B cell (primary cell): Measurements from ENCODE around the gene SLK. TPM values are rescaled to one million over a fixed set of nuclear protein-coding genes. Genes with fewer than 3 reads are reported as not detected.

Source experiments
- ATAC-seq: fragments of 200-7000 bp; cut with Tn5 transposase; one replicate; pipeline ENCODE4 v1.10.0; 2021; ENCODE audit warnings: low read depth, mild to moderate bottlenecking, moderate number of reproducible peaks, moderate library complexity
- CTCF ChIA-PET: fragments of 350-600 bp; sonication (Branson Sonifier 250); formaldehyde crosslinking; loops from one replicate; lab custom pipeline; 2021; ENCODE audit warnings: antibody characterized with exemption, inconsistent platforms; lab: Charles Lee
- POLR2A ChIA-PET: fragments of 350-600 bp; sonication (Branson Sonifier 250); formaldehyde crosslinking; loops from one replicate; lab custom pipeline; 2021; ENCODE audit warnings: antibody characterized with exemption; lab: Charles Lee
- DNase-seq: peaks from one replicate; pipeline ENCODE4 v3.0.0; 2013
- H2AFZ ChIP-seq: 2 replicates; pipeline ENCODE4 v1.6.1; 2012; ENCODE audit warnings: mild to moderate bottlenecking, low read depth, low read length; ENCODE audit not compliant: insufficient read depth, poor library complexity, severe bottlenecking
- H3K27ac ChIP-seq, 2 donors: 1 replicate in 1 of 2; 2 replicates in 1 of 2; pipeline ENCODE4 v1.5.1; 2012 to 2013; ENCODE audit warnings: low read length in 2 of 2, mild to moderate bottlenecking in 2 of 2, moderate library complexity in 1 of 2
- H3K27me3 ChIP-seq, 4 experiments: fragments of 200-600 bp in 1 of 4; sonication (generic) in 1 of 4; replicated peaks in 1 of 4; 1 replicate in 2 of 4; 2 replicates in 2 of 4; pipeline versions ENCODE4 v1.6.1 to v1.7.0; 2013 to 2016; ENCODE audit warnings: low read length in 3 of 4, mild to moderate bottlenecking in 2 of 4, mixed read lengths in 1 of 4, moderate library complexity in 1 of 4; ENCODE audit not compliant: insufficient read depth in 4 of 4, control insufficient read depth in 3 of 4; ENCODE audit errors: control extremely low read depth in 1 of 4
- H3K36me3 ChIP-seq, 2 experiments: replicated peaks in 1 of 2; 1 replicate in 1 of 2; 2 replicates in 1 of 2; pipeline versions ENCODE4 v1.6.1 to v1.7.1; 2013; ENCODE audit warnings: low read length in 1 of 2; ENCODE audit not compliant: insufficient read depth in 2 of 2, control insufficient read depth in 1 of 2; ENCODE audit errors: control extremely low read depth in 1 of 2, extremely low read depth in 1 of 2
- H3K4me1 ChIP-seq, 2 donors: fragments of 200-600 bp in 1 of 2; sonication (generic) in 1 of 2; 1 replicate in 1 of 2; 2 replicates in 1 of 2; pipeline versions ENCODE4 v1.5.1 to v1.6.1; 2013 to 2017; ENCODE audit warnings: low read length in 2 of 2; ENCODE audit not compliant: control insufficient read depth in 2 of 2, insufficient read depth in 2 of 2
- H3K4me2 ChIP-seq: replicated peaks from 2 replicates; pipeline ENCODE3; 2012; ENCODE audit warnings: mild to moderate bottlenecking, low read depth, low read length; ENCODE audit not compliant: poor library complexity, severe bottlenecking
- H3K4me3 ChIP-seq, 5 experiments: fragments of 200-600 bp in 1 of 5; sonication (generic) in 1 of 5; 1 replicate in 3 of 5; 2 replicates in 2 of 5; pipeline versions ENCODE4 v1.5.1 to v1.7.0; 2011 to 2016; ENCODE audit warnings: low read length in 4 of 5, mild to moderate bottlenecking in 4 of 5, low read depth in 2 of 5, control low read depth in 1 of 5, moderate library complexity in 1 of 5; ENCODE audit not compliant: insufficient read depth in 1 of 5; ENCODE audit errors: control extremely low read depth in 1 of 5, extremely low read depth in 1 of 5
- H3K79me2 ChIP-seq: fragments of 200-600 bp; sonication (generic); one replicate; pipeline ENCODE4 v1.6.0; 2016; ENCODE audit warnings: low read length; ENCODE audit not compliant: control insufficient read depth, insufficient read depth
- H3K9ac ChIP-seq: fragments of 200-600 bp; sonication (generic); 2 replicates; pipeline ENCODE4 v1.6.1; 2017; ENCODE audit warnings: mild to moderate bottlenecking, low read length, moderate library complexity
- H3K9me3 ChIP-seq, 3 donors: one replicate each; pipeline versions ENCODE4 v1.6.1 to v1.7.1; 2013; ENCODE audit warnings: low read length in 2 of 3; ENCODE audit not compliant: control insufficient read depth in 2 of 3, insufficient read depth in 1 of 3; ENCODE audit errors: control extremely low read depth in 1 of 3
- H4K20me1 ChIP-seq: 2 replicates; pipeline ENCODE4 v1.6.0; 2012; ENCODE audit warnings: mild to moderate bottlenecking, low read length; ENCODE audit not compliant: insufficient read depth, control insufficient read depth, poor library complexity, severe bottlenecking
- H3K27ac Mint-ChIP-seq: one replicate; pipeline ENCODE4 v1.8.0; 2021; ENCODE audit warnings: mixed read lengths
- H3K27me3 Mint-ChIP-seq: one replicate; pipeline ENCODE4 v1.8.0; 2021; ENCODE audit warnings: mixed read lengths
- H3K4me1 Mint-ChIP-seq: one replicate; pipeline ENCODE4 v1.8.0; 2021; ENCODE audit warnings: mixed read lengths
- H3K4me3 Mint-ChIP-seq: one replicate; pipeline ENCODE4 v1.8.0; 2021; ENCODE audit warnings: mixed read lengths
- H3K9me3 Mint-ChIP-seq: one replicate; pipeline ENCODE4 v1.8.0; 2022; ENCODE audit warnings: mixed read lengths; ENCODE audit not compliant: insufficient read depth
- CTCF ChIP-seq: fragments of 200-600 bp; IDR thresholded peaks from one replicate; pipeline ENCODE4 v1.8.0; 2022; ENCODE audit warnings: antibody characterized with exemption, mild to moderate bottlenecking
- EZH2 ChIP-seq: IDR thresholded peaks from 2 replicates; pipeline ENCODE4 v1.6.1; 2012; ENCODE audit warnings: borderline replicate concordance, low read depth, mild to moderate bottlenecking, moderate library complexity, low read length; ENCODE audit not compliant: insufficient read depth, poor library complexity, severe bottlenecking
- WGBS: methylation state at CpG from one replicate; pipeline ENCODE4 v1.1.5; 2013; ENCODE audit warnings: missing lambda C conversion rate; ENCODE audit not compliant: insufficient coverage; 5-methylcytosine and 5-hydroxymethylcytosine counted together
- intact Hi-C: fragments of 100-400 bp; cut with micrococcal nuclease; formaldehyde crosslinking; loops from one replicate; pipeline ENCODE4 v1.10.0; 2022
- polyA plus RNA-seq: library from polyadenylated mRNA; depleted of rRNA; stranded (reverse); fragments of >200 nt; gene quantifications from 2 replicates; pipeline ENCODE4 v1.2.3, GENCODE V29; 2012
- total RNA-seq, 2 donors: library from RNA; stranded (reverse); fragments of 120-200 nt in 1 of 2; gene quantifications; 1 replicate in 1 of 2; 2 replicates in 1 of 2; pipeline versions ENCODE4 v1.2.3 to v1.2.4, GENCODE V29; 2013 to 2022

SLK gene
- total and polyA plus RNA-seq, 2 donors (not counting 1 experiment from before 2014, with no cell fraction given), result 2.9 to 24.5 TPM

DNA sequence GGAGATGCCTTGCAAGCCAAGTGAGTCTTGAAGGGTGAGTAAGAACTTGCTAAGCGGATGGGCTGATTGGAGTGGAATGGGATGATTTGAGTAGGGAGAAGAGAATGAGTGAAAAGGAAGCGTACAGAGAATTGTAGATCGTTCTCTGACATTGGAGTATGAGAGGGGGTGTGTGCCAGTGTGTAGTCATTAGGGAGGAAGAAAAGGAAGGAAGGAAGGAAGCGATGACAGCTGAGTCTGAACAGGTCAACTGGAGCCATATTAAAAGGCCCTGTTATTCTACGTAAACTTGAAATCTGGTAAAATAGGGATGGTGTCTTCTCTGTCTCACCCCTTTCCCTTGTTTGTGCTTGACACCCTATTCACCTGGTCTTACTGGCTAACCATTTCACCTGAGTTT is 55.1 kb downstream of the SLK start:
- Mint-ChIP-seq H3K27me3 (no peaks in the 10 kb centered on the region), H3K4me1 (no peaks in the 10 kb centered on the region), H3K9me3 (no peaks in the 10 kb centered on the region), H3K4me3 (no peak overlapping the region), H3K27ac (no peak overlapping the region)
- whole genome bisulfite sequencing, result 96% methylated on average over 4 of the region's 5 CpGs
- intact Hi-C loops, result no loop called here
- Histone ChIP-seq H2AFZ (no peak overlapping the region), H3K27ac (no peak overlapping the region), H3K27me3 (no peaks in the 10 kb centered on the region), H3K79me2 (no peaks in the 10 kb centered on the region), H3K4me2 (no peak overlapping the region), H4K20me1 (no peaks in the 10 kb centered on the region), H3K36me3 (peaks cover 12 to 79% of the 10 kb centered on the region in 2 experiments), H3K4me3 (no peak overlapping the region), H3K4me1 (no peaks in the 10 kb centered on the region), H3K9me3 (no peaks in the 10 kb centered on the region), H3K9ac (no peak overlapping the region)
- DNase-seq (no peak), ATAC-seq (no peak)
- ChIA-PET CTCF (interaction anchor here (1.3 kb wide), 1 partner anchor 134 kb away, joined by 3 read pairs; no protein-coding TSS in a partner anchor), POLR2A (no interaction called here)
- no peak for TF ChIP-seq EZH2
- no peak for TF ChIP-seq CTCF

DNA sequence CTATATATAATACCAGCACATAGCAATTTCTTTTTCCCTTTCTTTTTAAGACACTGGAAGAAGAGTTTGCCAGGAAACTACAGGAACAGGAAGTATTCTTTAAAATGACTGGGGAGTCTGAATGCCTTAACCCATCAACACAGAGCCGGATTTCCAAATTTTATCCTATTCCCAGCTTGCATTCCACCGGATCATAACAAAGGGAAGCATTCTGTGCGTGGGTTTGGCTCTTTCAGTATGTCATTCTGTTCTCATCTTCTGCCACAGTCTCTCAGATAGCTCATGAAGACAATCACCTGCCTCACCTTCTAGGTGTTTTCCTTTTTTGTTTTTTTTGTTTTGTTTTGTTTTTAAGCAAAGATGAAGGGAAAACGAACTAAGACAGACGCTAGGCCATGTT is 58.6 kb downstream of the SLK start:
- intact Hi-C loops, result no loop called here
- POLR2A ChIA-PET, result no interaction called here
- TF ChIP-seq CTCF (no peak), EZH2 (no peak)
- H3K4me1 ChIP-seq, result no peaks in the 10 kb centered on the region
- H3K79me2 ChIP-seq, result no peaks in the 10 kb centered on the region
- no peak overlapping the region for H2AFZ ChIP-seq
- H3K27me3 Mint-ChIP-seq, result no peaks in the 10 kb centered on the region
- H3K9me3 Mint-ChIP-seq, result no peaks in the 10 kb centered on the region
- H3K4me2 ChIP-seq, result no peak overlapping the region
- CTCF ChIA-PET, result interaction anchor here (0.7 to 1.2 kb wide), 3 partner anchors 19 to 139 kb away, joined by 3 read pairs; no protein-coding TSS in a partner anchor
- H3K36me3 ChIP-seq, result peaks cover 12 to 57% of the 10 kb centered on the region in 2 experiments
- H3K4me1 Mint-ChIP-seq, result no peaks in the 10 kb centered on the region
- no peak overlapping the region for H3K27ac ChIP-seq
- no peak overlapping the region for H3K4me3 Mint-ChIP-seq
- H3K9ac ChIP-seq, result no peak overlapping the region
- H4K20me1 ChIP-seq, result no peaks in the 10 kb centered on the region
- H3K27ac Mint-ChIP-seq, result no peak overlapping the region
- no peaks in the 10 kb centered on the region for H3K9me3 ChIP-seq
- no peaks in the 10 kb centered on the region for H3K27me3 ChIP-seq
- no peak for ATAC-seq
- no peak overlapping the region for H3K4me3 ChIP-seq
- no peak for DNase-seq
- WGBS, result 100% methylated on average over 2 of the region's 5 CpGs
